IMR-90 (cell line): ENCODE data around the gene LY6G6F. TPM values are rescaled to one million over a fixed set of nuclear protein-coding genes. Genes with fewer than 3 reads are reported as not detected.

Experiments
- ATAC-seq: fragments of 200-7000 bp; cut with Tn5 transposase; 2 replicates; pipeline ENCODE4 v1.9.1; 2020; ENCODE audit warnings: low read depth, mild to moderate bottlenecking, moderate library complexity
- BruUV-seq: library from RNA; stranded (reverse); fragments of 400-500 nt; replicated peaks from 2 replicates; lab custom pipeline; 2021; lab: Mats Ljungman, UMichigan
- CTCF ChIA-PET: fragments of 300-600 bp; formaldehyde crosslinking; extraction: SDS; loops from one replicate; lab custom pipeline; 2021; ENCODE audit warnings: antibody characterized with exemption; lab: Yijun Ruan, JAX
- POLR2A ChIA-PET: fragments of 300-600 bp; sonication (Branson Sonifier 250); formaldehyde crosslinking; loops from one replicate; lab custom pipeline; 2022; ENCODE audit warnings: antibody characterized with exemption; ENCODE audit not compliant: unreplicated experiment; lab: Charles Lee
- DNase-seq: peaks from one replicate; pipeline ENCODE4 v3.0.0; 2013
- H2AFZ ChIP-seq: replicated peaks from 2 replicates; pipeline ENCODE3; 2013; ENCODE audit warnings: low read length, mild to moderate bottlenecking; ENCODE audit not compliant: poor library complexity
- H2AK5ac ChIP-seq: 2 replicates; pipeline ENCODE4 v1.6.1; 2013; ENCODE audit warnings: low read depth, low read length, inconsistent platforms
- H2AK9ac ChIP-seq: replicated peaks from 2 replicates; pipeline ENCODE3; 2013; ENCODE audit warnings: mild to moderate bottlenecking, low read depth, low read length, moderate library complexity; ENCODE audit not compliant: poor library complexity
- H2BK120ac ChIP-seq: 2 replicates; pipeline ENCODE4 v1.6.1; 2013; ENCODE audit warnings: low read depth, low read length, inconsistent platforms
- H2BK15ac ChIP-seq: 3 replicates; pipeline ENCODE4 v1.6.1; 2013; ENCODE audit warnings: low read depth, low read length, inconsistent platforms
- H2BK20ac ChIP-seq: 2 replicates; pipeline ENCODE4 v1.6.1; 2013; ENCODE audit warnings: low read depth, mild to moderate bottlenecking, inconsistent platforms, low read length, moderate library complexity
- H2BK5ac ChIP-seq: 2 replicates; pipeline ENCODE4 v1.6.1; 2013; ENCODE audit warnings: mild to moderate bottlenecking, low read depth, low read length, inconsistent platforms; ENCODE audit not compliant: poor library complexity, severe bottlenecking
- H3K14ac ChIP-seq: replicated peaks from 2 replicates; pipeline ENCODE4 v1.6.1; 2013; ENCODE audit warnings: low read depth, low read length, inconsistent platforms
- H3K18ac ChIP-seq: 2 replicates; pipeline ENCODE4 v1.6.1; 2013; ENCODE audit warnings: low read depth, low read length, control low read depth
- H3K23ac ChIP-seq: 2 replicates; pipeline ENCODE4 v1.6.1; 2013; ENCODE audit warnings: low read depth, low read length, inconsistent platforms
- H3K27ac ChIP-seq: 2 replicates; pipeline ENCODE4 v1.5.1; 2013; ENCODE audit warnings: mild to moderate bottlenecking, control low read depth, low read length; ENCODE audit not compliant: insufficient read depth
- H3K27me3 ChIP-seq: 2 replicates; pipeline ENCODE4 v1.6.1; 2013; ENCODE audit warnings: low read length; ENCODE audit not compliant: control insufficient read depth, insufficient read depth
- H3K36me3 ChIP-seq: 2 replicates; pipeline ENCODE4 v1.6.1; 2013; ENCODE audit warnings: low read length, mixed read lengths; ENCODE audit not compliant: control insufficient read depth, insufficient read depth
- H3K4ac ChIP-seq: 2 replicates; pipeline ENCODE4 v1.6.1; 2013; ENCODE audit warnings: low read depth, low read length, inconsistent platforms
- H3K4me1 ChIP-seq: 2 replicates; pipeline ENCODE4 v1.6.1; 2013; ENCODE audit warnings: low read length, mixed read lengths; ENCODE audit not compliant: control insufficient read depth, insufficient read depth
- H3K4me2 ChIP-seq: 2 replicates; pipeline ENCODE4 v1.6.1; 2013; ENCODE audit warnings: low read depth, mild to moderate bottlenecking, control low read depth, low read length, moderate library complexity
- H3K4me3 ChIP-seq: 2 replicates; pipeline ENCODE4 v1.5.1; 2013; ENCODE audit warnings: low read depth, mild to moderate bottlenecking, control low read depth, low read length, moderate library complexity; ENCODE audit not compliant: insufficient read depth
- H3K56ac ChIP-seq: 2 replicates; pipeline ENCODE4 v1.6.1; 2013; ENCODE audit warnings: low read length, inconsistent platforms; ENCODE audit not compliant: insufficient read depth; ENCODE audit errors: extremely low read depth
- H3K79me1 ChIP-seq, 2 experiments: 2 replicates each; pipeline ENCODE4 v1.6.1; 2013; ENCODE audit warnings: low read length in 2 of 2, inconsistent platforms in 1 of 2, low read depth in 1 of 2
- H3K9ac ChIP-seq: 2 replicates; pipeline ENCODE4 v1.6.1; 2013; ENCODE audit warnings: low read depth, low read length, control low read depth
- H3K9me1 ChIP-seq: 2 replicates; pipeline ENCODE4 v1.6.1; 2013; ENCODE audit warnings: low read length, inconsistent platforms; ENCODE audit not compliant: insufficient read depth
- H3K9me3 ChIP-seq: 2 replicates; pipeline ENCODE4 v1.6.1; 2013; ENCODE audit warnings: low read length; ENCODE audit not compliant: control insufficient read depth, insufficient read depth
- H4K20me1 ChIP-seq: 2 replicates; pipeline ENCODE4 v1.6.1; 2013; ENCODE audit warnings: low read length, inconsistent platforms; ENCODE audit not compliant: insufficient read depth
- H4K5ac ChIP-seq: 2 replicates; pipeline ENCODE4 v1.6.1; 2013; ENCODE audit warnings: mild to moderate bottlenecking, low read depth, low read length, control low read depth
- H4K8ac ChIP-seq, 2 experiments: 2 replicates each; pipeline ENCODE4 v1.6.1; 2013; ENCODE audit warnings: low read depth in 2 of 2, low read length in 2 of 2, control low read depth in 1 of 2, inconsistent platforms in 1 of 2
- H4K91ac ChIP-seq: 2 replicates; pipeline ENCODE4 v1.6.1; 2013; ENCODE audit warnings: low read depth, low read length, inconsistent platforms; ENCODE audit not compliant: insufficient read depth
- CEBPB ChIP-seq: IDR thresholded peaks from 2 replicates; pipeline ENCODE4 v1.6.1; 2012; ENCODE audit warnings: low read depth, low read length, improper control_type of control experiment
- FOS ChIP-seq: fragments of 150-350 bp; IDR thresholded peaks from 2 replicates; pipeline ENCODE4 v1.6.1; 2016; ENCODE audit warnings: low read depth, low read length
- MAFK ChIP-seq: IDR thresholded peaks from 2 replicates; pipeline ENCODE4 v1.6.1; 2012; ENCODE audit warnings: low read depth, low read length, improper control_type of control experiment
- MXI1 ChIP-seq: IDR thresholded peaks from 2 replicates; pipeline ENCODE4 v1.6.1; 2012; ENCODE audit warnings: low read depth, mild to moderate bottlenecking, low read length, moderate library complexity, borderline replicate concordance
- POLR2A ChIP-seq: IDR thresholded peaks from 2 replicates; pipeline ENCODE4 v1.6.1; 2012; ENCODE audit warnings: mild to moderate bottlenecking, low read depth, low read length
- SMC3 ChIP-seq: fragments of 150-350 bp; IDR thresholded peaks from 2 replicates; pipeline ENCODE4 v1.6.1; 2016; ENCODE audit warnings: low read depth, mild to moderate bottlenecking, antibody characterized with exemption, low read length, moderate library complexity
- WGBS, 2 experiments: methylation state at CpG; one replicate each; pipeline versions ENCODE4 v1.1.5 to v1.1.7; 2013; ENCODE audit warnings: missing lambda C conversion rate in 2 of 2; ENCODE audit not compliant: insufficient read length in 1 of 2; ENCODE audit errors: extremely low coverage in 2 of 2; 5-methylcytosine and 5-hydroxymethylcytosine counted together
- dilution Hi-C: fragments of 300-500 bp; cut with HindIII; formaldehyde crosslinking; loops from one replicate; pipeline ENCODE4 v1.14.3; 2018; ENCODE audit warnings: low sequenced_read_pairs; ENCODE audit not compliant: unreplicated experiment
- in situ Hi-C: fragments of 300-500 bp; cut with MboI; formaldehyde crosslinking; loops from 3 replicates; pipeline ENCODE4 v1.14.3; 2019; ENCODE audit warnings: low sequenced_read_pairs, inconsistent platforms, mixed read lengths
- intact Hi-C: fragments of 100-400 bp; cut with micrococcal nuclease; formaldehyde crosslinking; loops from 2 replicates; pipeline ENCODE4 v1.10.0; 2022
- polyA plus RNA-seq, 3 experiments: library from polyadenylated mRNA; depleted of rRNA; stranded (reverse); fragments of >200 nt; gene quantifications; 2 replicates each; pipeline ENCODE4 v1.2.3, GENCODE V29; 2012; ENCODE audit warnings: low replicate concordance in 1 of 3
- total RNA-seq: library from RNA; depleted of rRNA; stranded (reverse); fragments of >200 nt; gene quantifications from 2 replicates; pipeline ENCODE4 v1.2.3, GENCODE V29; 2012

The LY6G6F gene
- total and polyA plus RNA-seq, 2 of the 4 experiments (the other 2 are of a cell fraction) = not detected

DNA sequence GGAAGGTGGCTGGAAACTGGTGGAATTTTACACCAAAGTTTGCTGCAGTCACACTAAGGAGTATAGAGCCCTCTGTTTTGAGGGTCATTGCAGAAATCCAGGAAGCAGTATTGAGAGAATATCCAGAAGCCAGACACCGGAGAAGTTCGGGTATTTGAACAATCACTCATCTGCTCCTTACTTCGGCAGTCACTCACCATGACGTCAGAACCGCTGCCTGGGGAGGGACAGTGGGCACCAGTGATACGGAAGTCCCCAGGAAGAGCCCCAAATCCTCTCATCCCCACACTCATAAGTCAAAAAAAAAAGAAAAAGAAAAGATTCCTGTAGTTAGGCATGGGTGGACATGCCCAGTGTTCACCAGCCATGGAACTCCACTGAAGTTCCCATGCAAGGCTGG lies 29.8 kb upstream of the LY6G6F start:
- Histone ChIP-seq H3K4ac (no peak overlapping the region), H3K79me1 (peaks cover 0 to 3% of the 10 kb centered on the region in 2 experiments; a peak in 1 of 4 replicates), H3K14ac (no peak overlapping the region), H3K9ac (no peak overlapping the region), H4K8ac (no peak overlapping the region; a peak in 1 of 4 replicates), H3K4me1 (peaks cover 9% of the 10 kb centered on the region), H3K18ac (no peak overlapping the region), H2BK5ac (no peak overlapping the region), H2BK15ac (no peak overlapping the region), H3K27ac (no peak overlapping the region), H2AK9ac (no peak overlapping the region), H2BK20ac (no peak overlapping the region), H4K91ac (no peak overlapping the region), H2AK5ac (no peak overlapping the region), H2BK120ac (no peak overlapping the region), H4K20me1 (no peaks in the 10 kb centered on the region), H3K56ac (no peak overlapping the region), H4K5ac (no peak overlapping the region), H3K9me3 (no peaks in the 10 kb centered on the region), H3K27me3 (no peaks in the 10 kb centered on the region), H3K4me2 (no peak overlapping the region), H3K36me3 (peaks cover 16% of the 10 kb centered on the region), H3K9me1 (no peaks in the 10 kb centered on the region), H3K23ac (no peak overlapping the region), H2AFZ (peak overlapping the region; percentile 28), H3K4me3 (no peak overlapping the region)
- in situ Hi-C loops = no loop called here
- no peak for DNase-seq
- no TSS peak for BruUV-seq
- ATAC-seq = no peak
- dilution Hi-C loops = no loop called here
- TF ChIP-seq POLR2A (0 out of 2 replicates have a peak, but pooled peaks have one; percentile 24), SMC3 (no peak), MXI1 (no peak), FOS (no peak), CEBPB (no peak), MAFK (no peak)
- POLR2A ChIA-PET = no interaction called here
- intact Hi-C loops = no loop called here
- no CpG with 5 or more reads among the region's 6 CpGs for WGBS, 2 experiments
- CTCF ChIA-PET = no interaction called here
